Measurements from ENCODE around the gene GPR39. TPM values are rescaled to one million over a fixed set of nuclear protein-coding genes. Genes with fewer than 3 reads are reported as not detected.

GPR39 gene
- total and polyA plus RNA-seq, 2 donors (not counting 1 experiment from before 2014, with no cell fraction given): 1.00 to 1.3 TPM

DNA sequence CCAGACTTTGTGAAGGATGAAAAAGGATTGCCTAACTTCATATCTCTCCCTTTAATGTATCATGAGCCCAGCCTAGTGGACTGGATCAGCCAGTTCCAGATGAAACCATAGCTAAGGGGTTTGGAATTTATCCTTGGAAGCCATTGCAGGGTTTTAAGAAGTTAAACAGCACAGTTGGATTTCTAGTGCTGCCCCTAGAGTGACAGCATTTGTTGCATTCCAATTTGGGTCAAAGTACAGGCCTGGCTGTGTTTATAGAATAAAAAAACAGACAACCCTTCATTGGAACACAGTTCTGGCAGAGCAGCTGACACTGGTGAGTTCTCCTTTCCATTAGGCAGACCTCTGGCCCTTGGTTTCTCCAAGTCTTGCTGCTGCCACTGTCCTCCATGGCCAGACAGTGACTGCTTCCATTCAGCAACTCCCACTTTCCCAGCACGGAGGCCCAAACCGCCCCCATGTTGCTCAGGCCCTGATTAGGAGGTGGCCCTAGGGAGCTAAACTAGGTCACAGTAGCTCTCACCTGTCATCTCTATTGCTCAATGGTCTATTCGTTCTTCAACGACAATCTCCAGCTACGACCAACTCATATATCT is 8.0 kb downstream of the GPR39 start:
- TF ChIP-seq, protein P1, sequence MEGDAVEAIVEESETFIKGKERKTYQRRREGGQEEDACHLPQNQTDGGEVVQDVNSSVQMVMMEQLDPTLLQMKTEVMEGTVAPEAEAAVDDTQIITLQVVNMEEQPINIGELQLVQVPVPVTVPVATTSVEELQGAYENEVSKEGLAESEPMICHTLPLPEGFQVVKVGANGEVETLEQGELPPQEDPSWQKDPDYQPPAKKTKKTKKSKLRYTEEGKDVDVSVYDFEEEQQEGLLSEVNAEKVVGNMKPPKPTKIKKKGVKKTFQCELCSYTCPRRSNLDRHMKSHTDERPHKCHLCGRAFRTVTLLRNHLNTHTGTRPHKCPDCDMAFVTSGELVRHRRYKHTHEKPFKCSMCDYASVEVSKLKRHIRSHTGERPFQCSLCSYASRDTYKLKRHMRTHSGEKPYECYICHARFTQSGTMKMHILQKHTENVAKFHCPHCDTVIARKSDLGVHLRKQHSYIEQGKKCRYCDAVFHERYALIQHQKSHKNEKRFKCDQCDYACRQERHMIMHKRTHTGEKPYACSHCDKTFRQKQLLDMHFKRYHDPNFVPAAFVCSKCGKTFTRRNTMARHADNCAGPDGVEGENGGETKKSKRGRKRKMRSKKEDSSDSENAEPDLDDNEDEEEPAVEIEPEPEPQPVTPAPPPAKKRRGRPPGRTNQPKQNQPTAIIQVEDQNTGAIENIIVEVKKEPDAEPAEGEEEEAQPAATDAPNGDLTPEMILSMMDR (conservative IDR thresholded peaks at IDR 0.05 in 1 of 2, IDR thresholded peaks at IDR 0.05 in 1 of 2; ENCODE audit: low read depth in 1 of 2, low read length in 2 of 2): peak in 1 of 2 donors; percentile 24
- no peak for TF ChIP-seq EZH2 (IDR thresholded peaks at IDR 0.05; ENCODE audit: low read length, missing control alignments)
- no peak overlapping the region for H3K4me3 ChIP-seq (replicated peaks in 1 of 4; ENCODE audit: control extremely low read depth in 1 of 4, insufficient read depth in 1 of 4, low read depth in 3 of 4, low read length in 4 of 4)
- peak; percentile 69 to 70 for DNase-seq (ENCODE audit: low read depth in 2 of 2)
- no peak overlapping the region for H3K9ac ChIP-seq (ENCODE audit: insufficient read depth, low read length)
- H3K36me3 ChIP-seq (ENCODE audit: control insufficient read depth, insufficient read depth, low read length): no peaks in the 10 kb centered on the region
- H3K79me2 ChIP-seq (ENCODE audit: control insufficient read depth, insufficient read depth, low read length): no peaks in the 10 kb centered on the region
- no peaks in the 10 kb centered on the region for H4K20me1 ChIP-seq (ENCODE audit: control insufficient read depth, extremely low read depth, insufficient read depth, low read length)
- no peak overlapping the region for H2AFZ ChIP-seq (ENCODE audit: low read length)
- no peaks in the 10 kb centered on the region for H3K4me1 ChIP-seq (ENCODE audit: control insufficient read depth, extremely low read depth, insufficient read depth, low read length)
- H3K4me2 ChIP-seq (ENCODE audit: extremely low read depth, insufficient read depth, low read length): no peak overlapping the region
- no peaks in the 10 kb centered on the region for H3K27me3 ChIP-seq (ENCODE audit: control insufficient read depth, insufficient read depth, low read length)
- no peak overlapping the region for H3K27ac ChIP-seq (ENCODE audit: insufficient read depth, low read length)
- no peaks in the 10 kb centered on the region for H3K9me3 ChIP-seq (ENCODE audit: control insufficient read depth, insufficient read depth, low read depth, low read length)

DNA sequence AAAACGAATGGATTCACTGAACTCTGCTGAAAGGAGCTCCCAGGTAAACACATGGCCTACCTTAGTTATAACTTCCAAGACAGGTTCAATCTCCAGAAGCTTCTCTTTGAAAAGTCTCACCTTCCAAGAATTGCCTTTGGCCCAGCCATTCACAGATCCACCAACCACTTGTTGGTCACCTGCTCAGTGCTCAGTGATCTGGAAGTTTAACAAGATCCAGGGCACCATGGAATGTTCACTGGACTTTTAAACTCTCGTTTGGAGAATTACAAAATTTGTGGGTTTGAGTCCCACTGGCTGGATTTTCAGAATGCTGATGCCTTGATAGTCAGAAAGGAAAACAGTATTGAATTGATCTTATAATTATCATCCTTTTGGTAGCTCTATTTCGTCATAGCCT is 9.4 kb downstream of the GPR39 start:
- Histone ChIP-seq H3K4me1 (ENCODE audit: control insufficient read depth, extremely low read depth, insufficient read depth, low read length) (no peaks in the 10 kb centered on the region), H3K9ac (ENCODE audit: insufficient read depth, low read length) (no peak overlapping the region), H3K36me3 (ENCODE audit: control insufficient read depth, insufficient read depth, low read length) (no peaks in the 10 kb centered on the region), H4K20me1 (ENCODE audit: control insufficient read depth, extremely low read depth, insufficient read depth, low read length) (no peaks in the 10 kb centered on the region), H3K4me2 (ENCODE audit: extremely low read depth, insufficient read depth, low read length) (no peak overlapping the region), H3K79me2 (ENCODE audit: control insufficient read depth, insufficient read depth, low read length) (no peaks in the 10 kb centered on the region), H3K9me3 (ENCODE audit: control insufficient read depth, insufficient read depth, low read depth, low read length) (no peaks in the 10 kb centered on the region), H3K27me3 (ENCODE audit: control insufficient read depth, insufficient read depth, low read length) (no peaks in the 10 kb centered on the region), H3K27ac (ENCODE audit: insufficient read depth, low read length) (no peak overlapping the region), H3K4me3 (replicated peaks in 1 of 4; ENCODE audit: control extremely low read depth in 1 of 4, insufficient read depth in 1 of 4, low read depth in 3 of 4, low read length in 4 of 4) (no peak overlapping the region), H2AFZ (ENCODE audit: low read length) (no peak overlapping the region)
- TF ChIP-seq, protein P1 (conservative IDR thresholded peaks at IDR 0.05 in 1 of 2, IDR thresholded peaks at IDR 0.05 in 1 of 2; ENCODE audit: low read depth in 1 of 2, low read length in 2 of 2): no peak
- TF ChIP-seq EZH2 (IDR thresholded peaks at IDR 0.05; ENCODE audit: low read length, missing control alignments): no peak
- no peak for DNase-seq (ENCODE audit: low read depth in 2 of 2)

DNA sequence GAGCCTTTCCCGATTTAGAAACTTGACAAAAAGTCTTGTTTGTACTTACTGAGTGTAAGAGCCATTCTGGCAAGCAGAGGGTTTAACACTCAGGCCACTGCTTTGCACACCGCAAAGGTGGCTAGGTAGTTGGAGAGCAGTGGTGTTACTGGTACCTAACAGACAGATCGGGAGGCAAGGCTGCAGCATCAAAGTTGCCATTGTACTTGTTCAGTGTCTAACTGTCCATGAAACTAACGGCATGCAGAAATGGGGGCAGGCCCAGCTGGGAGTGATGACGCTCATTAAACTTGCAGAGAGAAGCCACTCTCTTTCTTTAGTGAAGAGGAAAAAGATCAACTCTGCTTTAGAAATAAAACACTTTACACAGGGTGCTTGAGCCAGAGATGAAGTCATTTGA is 10.1 kb downstream of the GPR39 start:
- DNase-seq (ENCODE audit: low read depth in 2 of 2): no peak
- no peak overlapping the region for H3K4me2 ChIP-seq (ENCODE audit: extremely low read depth, insufficient read depth, low read length)
- no peak overlapping the region for H2AFZ ChIP-seq (ENCODE audit: low read length)
- H3K36me3 ChIP-seq (ENCODE audit: control insufficient read depth, insufficient read depth, low read length): no peaks in the 10 kb centered on the region
- H3K4me3 ChIP-seq (replicated peaks in 1 of 4; ENCODE audit: control extremely low read depth in 1 of 4, insufficient read depth in 1 of 4, low read depth in 3 of 4, low read length in 4 of 4): no peak overlapping the region
- H3K4me1 ChIP-seq (ENCODE audit: control insufficient read depth, extremely low read depth, insufficient read depth, low read length): no peaks in the 10 kb centered on the region
- H3K9ac ChIP-seq (ENCODE audit: insufficient read depth, low read length): no peak overlapping the region
- no peak overlapping the region for H3K27ac ChIP-seq (ENCODE audit: insufficient read depth, low read length)
- H3K79me2 ChIP-seq (ENCODE audit: control insufficient read depth, insufficient read depth, low read length): no peaks in the 10 kb centered on the region
- H3K27me3 ChIP-seq (ENCODE audit: control insufficient read depth, insufficient read depth, low read length): no peaks in the 10 kb centered on the region
- H4K20me1 ChIP-seq (ENCODE audit: control insufficient read depth, extremely low read depth, insufficient read depth, low read length): no peaks in the 10 kb centered on the region
- H3K9me3 ChIP-seq (ENCODE audit: control insufficient read depth, insufficient read depth, low read depth, low read length): no peaks in the 10 kb centered on the region
- TF ChIP-seq, protein P1 (conservative IDR thresholded peaks at IDR 0.05 in 1 of 2, IDR thresholded peaks at IDR 0.05 in 1 of 2; ENCODE audit: low read depth in 1 of 2, low read length in 2 of 2): no peak
- no peak for TF ChIP-seq EZH2 (IDR thresholded peaks at IDR 0.05; ENCODE audit: low read length, missing control alignments)
